ENCODE results near the gene PSMA1.

Gene PSMA1

GRCh38 chr11:14547440-14547839 lies 27.3 kb upstream of the PSMA1 start:
- H3K27ac ChIP-seq (ENCODE audit: insufficient read depth, low read length, poor library complexity, severe bottlenecking), result no peak overlapping the region
- no peak for DNase-seq
- no peaks in the 10 kb centered on the region for H3K27me3 ChIP-seq (replicated peaks; ENCODE audit: control insufficient read depth, insufficient read depth, low read length, poor library complexity, severe bottlenecking)
- H3K4me3 ChIP-seq (ENCODE audit: insufficient read depth, low read depth, low read length, poor library complexity, severe bottlenecking), result no peak overlapping the region
- H3K9me3 ChIP-seq (ENCODE audit: control insufficient read depth, low read length), result no peaks in the 10 kb centered on the region
- H3K36me3 ChIP-seq (ENCODE audit: control insufficient read depth, insufficient read depth, low read length), result no peaks in the 10 kb centered on the region
- no peaks in the 10 kb centered on the region for H3K4me1 ChIP-seq (ENCODE audit: control insufficient read depth, insufficient read depth, low read length, poor library complexity, severe bottlenecking)

DNA sequence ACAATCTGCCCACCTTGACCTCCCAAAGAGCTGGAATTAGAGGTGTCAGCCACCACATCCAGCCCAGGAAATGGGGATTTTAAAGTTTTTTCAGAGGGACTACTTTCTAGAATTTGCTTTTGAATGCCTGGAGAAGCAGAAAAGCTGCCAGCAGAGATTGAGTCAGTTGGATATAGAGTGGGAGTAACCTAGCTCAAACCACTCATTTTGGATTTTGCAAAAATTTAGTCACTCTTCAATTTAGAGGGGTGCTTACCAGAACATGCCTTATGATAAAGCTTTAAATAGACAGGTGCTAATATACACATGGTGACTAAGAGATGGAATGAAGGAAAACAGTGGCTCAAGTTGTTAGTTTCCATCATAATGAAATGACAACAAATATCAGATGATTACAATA lies 26.5 kb upstream of the PSMA1 start:
- no peak for DNase-seq
- Histone ChIP-seq H3K4me3 (ENCODE audit: insufficient read depth, low read depth, low read length, poor library complexity, severe bottlenecking) (no peak overlapping the region), H3K9me3 (ENCODE audit: control insufficient read depth, low read length) (no peaks in the 10 kb centered on the region), H3K36me3 (ENCODE audit: control insufficient read depth, insufficient read depth, low read length) (no peaks in the 10 kb centered on the region), H3K4me1 (ENCODE audit: control insufficient read depth, insufficient read depth, low read length, poor library complexity, severe bottlenecking) (no peaks in the 10 kb centered on the region), H3K27me3 (replicated peaks; ENCODE audit: control insufficient read depth, insufficient read depth, low read length, poor library complexity, severe bottlenecking) (no peaks in the 10 kb centered on the region), H3K27ac (ENCODE audit: insufficient read depth, low read length, poor library complexity, severe bottlenecking) (no peak overlapping the region)

DNA sequence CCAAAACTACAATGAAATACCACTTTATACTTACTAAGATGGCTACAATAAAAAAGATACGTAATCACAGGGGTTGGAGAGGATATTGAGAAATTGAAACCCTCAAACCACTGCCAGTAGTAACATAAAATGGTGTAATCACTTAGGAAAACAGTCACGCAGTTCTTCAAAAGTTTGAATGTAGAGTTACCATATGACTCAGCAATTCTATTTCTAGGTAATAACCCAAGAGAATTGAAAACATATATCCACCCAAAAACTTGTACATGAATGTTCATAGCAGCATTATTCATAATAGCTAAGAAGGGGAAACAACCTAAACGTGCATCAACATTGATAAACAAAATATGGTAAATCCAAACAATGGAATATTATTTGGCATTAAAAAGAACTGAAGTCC lies 24.4 kb upstream of the PSMA1 start:
- Histone ChIP-seq H3K4me1 (ENCODE audit: control insufficient read depth, insufficient read depth, low read length, poor library complexity, severe bottlenecking) (no peaks in the 10 kb centered on the region), H3K36me3 (ENCODE audit: control insufficient read depth, insufficient read depth, low read length) (no peaks in the 10 kb centered on the region), H3K4me3 (ENCODE audit: insufficient read depth, low read depth, low read length, poor library complexity, severe bottlenecking) (no peak overlapping the region), H3K27me3 (replicated peaks; ENCODE audit: control insufficient read depth, insufficient read depth, low read length, poor library complexity, severe bottlenecking) (no peaks in the 10 kb centered on the region), H3K27ac (ENCODE audit: insufficient read depth, low read length, poor library complexity, severe bottlenecking) (no peak overlapping the region), H3K9me3 (ENCODE audit: control insufficient read depth, low read length) (no peaks in the 10 kb centered on the region)
- no peak for DNase-seq

DNA sequence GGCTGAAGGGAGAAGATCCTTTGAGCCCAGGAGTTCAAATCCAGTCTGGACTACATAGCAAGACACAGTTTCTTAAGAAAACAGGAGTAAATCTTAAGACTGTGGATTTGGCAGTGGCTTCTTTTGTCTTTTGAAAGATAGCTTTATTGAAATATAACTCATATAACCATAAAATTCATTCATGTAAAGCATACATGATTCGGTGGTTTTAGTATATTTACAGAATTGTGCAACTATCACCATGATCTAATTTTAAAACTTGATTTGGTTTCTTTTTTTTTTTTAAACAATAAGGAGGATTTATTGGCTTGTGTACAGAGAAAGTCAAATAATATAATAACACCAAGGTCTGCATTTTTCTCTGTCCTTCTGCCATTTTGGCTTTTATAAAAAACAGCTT lies 23.1 kb upstream of the PSMA1 start:
- Histone ChIP-seq H3K27me3 (replicated peaks; ENCODE audit: control insufficient read depth, insufficient read depth, low read length, poor library complexity, severe bottlenecking) (no peaks in the 10 kb centered on the region), H3K4me1 (ENCODE audit: control insufficient read depth, insufficient read depth, low read length, poor library complexity, severe bottlenecking) (no peaks in the 10 kb centered on the region), H3K4me3 (ENCODE audit: insufficient read depth, low read depth, low read length, poor library complexity, severe bottlenecking) (no peak overlapping the region)

GRCh38 chr11:14542324-14542723 lies 22.1 kb upstream of the PSMA1 start:
- Histone ChIP-seq H3K4me1 (ENCODE audit: control insufficient read depth, insufficient read depth, low read length, poor library complexity, severe bottlenecking) (no peaks in the 10 kb centered on the region), H3K27me3 (replicated peaks; ENCODE audit: control insufficient read depth, insufficient read depth, low read length, poor library complexity, severe bottlenecking) (no peaks in the 10 kb centered on the region), H3K27ac (ENCODE audit: insufficient read depth, low read length, poor library complexity, severe bottlenecking) (no peak overlapping the region), H3K36me3 (ENCODE audit: control insufficient read depth, insufficient read depth, low read length) (no peaks in the 10 kb centered on the region), H3K9me3 (ENCODE audit: control insufficient read depth, low read length) (no peaks in the 10 kb centered on the region), H3K4me3 (ENCODE audit: insufficient read depth, low read depth, low read length, poor library complexity, severe bottlenecking) (no peak overlapping the region)
- no peak for DNase-seq

More for the DNA sequence above, 23.1 kb upstream of the PSMA1 start:
- DNase-seq, result no peak
- Histone ChIP-seq H3K36me3 (ENCODE audit: control insufficient read depth, insufficient read depth, low read length) (no peaks in the 10 kb centered on the region), H3K27ac (ENCODE audit: insufficient read depth, low read length, poor library complexity, severe bottlenecking) (no peak overlapping the region), H3K9me3 (ENCODE audit: control insufficient read depth, low read length) (no peaks in the 10 kb centered on the region)

- Histone ChIP-seq H3K36me3 (ENCODE audit: control insufficient read depth, insufficient read depth, low read length) (no peaks in the 10 kb centered on the region), H3K4me1 (ENCODE audit: control insufficient read depth, insufficient read depth, low read length, poor library complexity, severe bottlenecking) (no peaks in the 10 kb centered on the region), H3K9me3 (ENCODE audit: control insufficient read depth, low read length) (no peaks in the 10 kb centered on the region), H3K27me3 (replicated peaks; ENCODE audit: control insufficient read depth, insufficient read depth, low read length, poor library complexity, severe bottlenecking) (no peaks in the 10 kb centered on the region), H3K4me3 (ENCODE audit: insufficient read depth, low read depth, low read length, poor library complexity, severe bottlenecking) (no peak overlapping the region), H3K27ac (ENCODE audit: insufficient read depth, low read length, poor library complexity, severe bottlenecking) (no peak overlapping the region)
- no peak for DNase-seq
These were observed 21.2 kb upstream of the PSMA1 start for GRCh38 chr11:14541192-14541947.

DNA sequence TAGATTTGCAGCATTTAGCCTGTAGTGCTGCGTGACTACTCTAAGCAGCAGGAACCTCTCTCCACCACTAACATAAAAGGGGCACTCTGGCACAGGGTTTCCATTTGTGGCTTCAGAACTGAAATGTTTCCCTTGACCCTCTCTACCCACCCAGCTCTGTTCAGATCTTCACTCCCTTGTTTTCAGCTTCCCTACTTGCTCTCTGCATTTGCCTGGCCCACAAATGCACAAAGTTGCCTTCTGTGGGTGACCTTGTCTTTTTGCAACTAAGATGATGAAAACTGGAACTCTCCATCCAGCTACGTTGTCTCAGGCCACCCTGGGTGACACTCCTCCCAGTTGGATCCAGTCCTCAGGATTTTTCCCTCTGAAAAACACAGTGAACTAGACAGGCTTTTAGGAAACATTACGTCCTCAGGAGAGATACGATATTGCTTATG lies 19.8 kb upstream of the PSMA1 start:
- no peaks in the 10 kb centered on the region for H3K27me3 ChIP-seq (replicated peaks; ENCODE audit: control insufficient read depth, insufficient read depth, low read length, poor library complexity, severe bottlenecking)
- no peaks in the 10 kb centered on the region for H3K4me1 ChIP-seq (ENCODE audit: control insufficient read depth, insufficient read depth, low read length, poor library complexity, severe bottlenecking)
- H3K9me3 ChIP-seq (ENCODE audit: control insufficient read depth, low read length), result no peaks in the 10 kb centered on the region
- H3K36me3 ChIP-seq (ENCODE audit: control insufficient read depth, insufficient read depth, low read length), result no peaks in the 10 kb centered on the region
- no peak for DNase-seq
- H3K4me3 ChIP-seq (ENCODE audit: insufficient read depth, low read depth, low read length, poor library complexity, severe bottlenecking), result no peak overlapping the region
- no peak overlapping the region for H3K27ac ChIP-seq (ENCODE audit: insufficient read depth, low read length, poor library complexity, severe bottlenecking)

- Histone ChIP-seq H3K36me3 (ENCODE audit: control insufficient read depth, insufficient read depth, low read length) (no peaks in the 10 kb centered on the region), H3K27me3 (replicated peaks; ENCODE audit: control insufficient read depth, insufficient read depth, low read length, poor library complexity, severe bottlenecking) (no peaks in the 10 kb centered on the region), H3K4me1 (ENCODE audit: control insufficient read depth, insufficient read depth, low read length, poor library complexity, severe bottlenecking) (no peaks in the 10 kb centered on the region), H3K9me3 (ENCODE audit: control insufficient read depth, low read length) (no peaks in the 10 kb centered on the region), H3K4me3 (ENCODE audit: insufficient read depth, low read depth, low read length, poor library complexity, severe bottlenecking) (no peak overlapping the region), H3K27ac (ENCODE audit: insufficient read depth, low read length, poor library complexity, severe bottlenecking) (no peak overlapping the region)
- no peak for DNase-seq
These were observed 18.9 kb upstream of the PSMA1 start for GRCh38 chr11:14538926-14539554.

GRCh38 chr11:14538271-14538925 lies 18.2 kb upstream of the PSMA1 start:
- Histone ChIP-seq H3K27ac (ENCODE audit: insufficient read depth, low read length, poor library complexity, severe bottlenecking) (no peak overlapping the region), H3K9me3 (ENCODE audit: control insufficient read depth, low read length) (no peaks in the 10 kb centered on the region), H3K4me3 (ENCODE audit: insufficient read depth, low read depth, low read length, poor library complexity, severe bottlenecking) (no peak overlapping the region), H3K4me1 (ENCODE audit: control insufficient read depth, insufficient read depth, low read length, poor library complexity, severe bottlenecking) (no peaks in the 10 kb centered on the region), H3K27me3 (replicated peaks; ENCODE audit: control insufficient read depth, insufficient read depth, low read length, poor library complexity, severe bottlenecking) (no peaks in the 10 kb centered on the region), H3K36me3 (ENCODE audit: control insufficient read depth, insufficient read depth, low read length) (no peaks in the 10 kb centered on the region)
- DNase-seq, result no peak

GRCh38 chr11:14537134-14537599 lies 17.0 kb upstream of the PSMA1 start:
- H3K36me3 ChIP-seq (ENCODE audit: control insufficient read depth, insufficient read depth, low read length), result no peaks in the 10 kb centered on the region
- H3K27ac ChIP-seq (ENCODE audit: insufficient read depth, low read length, poor library complexity, severe bottlenecking), result peak overlapping the region; percentile 69
- H3K27me3 ChIP-seq (replicated peaks; ENCODE audit: control insufficient read depth, insufficient read depth, low read length, poor library complexity, severe bottlenecking), result no peaks in the 10 kb centered on the region
- no peak overlapping the region for H3K4me3 ChIP-seq (ENCODE audit: insufficient read depth, low read depth, low read length, poor library complexity, severe bottlenecking)
- DNase-seq, result peak in 1 of 3 donors; percentile 7
- H3K9me3 ChIP-seq (ENCODE audit: control insufficient read depth, low read length), result no peaks in the 10 kb centered on the region
- H3K4me1 ChIP-seq (ENCODE audit: control insufficient read depth, insufficient read depth, low read length, poor library complexity, severe bottlenecking), result no peaks in the 10 kb centered on the region
